NCI-H1092 treated with DMSO at 0.1 percent for 48 hours (cell line): ENCODE measurements around the gene ZNF407.
A peak's percentile ranks its signal among the peaks of the same experiment; 100 is the strongest.

Source experiments
- DNase-seq: peaks from one replicate; lab custom pipeline; 2025; lab: John Stamatoyannopoulos, UW

Gene ZNF407

GRCh38 chr18:74722237-74722636 lies 124.6 kb downstream of the ZNF407 start:
- no peak for DNase-seq

- no peak for DNase-seq
Observed at GRCh38 chr18:74724186-74724585, 126.5 kb downstream of the ZNF407 start.

GRCh38 chr18:74725690-74726089 lies 128.0 kb downstream of the ZNF407 start:
- DNase-seq = no peak

- DNase-seq = no peak
Observed at GRCh38 chr18:74728586-74728985, 130.9 kb downstream of the ZNF407 start.

- DNase-seq = no peak
Observed at GRCh38 chr18:74731097-74731496, 133.4 kb downstream of the ZNF407 start.

GRCh38 chr18:74732380-74732779 lies 134.7 kb downstream of the ZNF407 start:
- no peak for DNase-seq

GRCh38 chr18:74733598-74733997 lies 135.9 kb downstream of the ZNF407 start:
- no peak for DNase-seq

GRCh38 chr18:74734013-74734444 lies 136.4 kb downstream of the ZNF407 start:
- DNase-seq = no peak

GRCh38 chr18:74739926-74740325 lies 142.3 kb downstream of the ZNF407 start:
- DNase-seq = no peak

GRCh38 chr18:74742573-74743243 lies 145.0 kb downstream of the ZNF407 start:
- no peak for DNase-seq

- DNase-seq = no peak
Observed at GRCh38 chr18:74745633-74746403, 148.1 kb downstream of the ZNF407 start.

- no peak for DNase-seq
Observed at GRCh38 chr18:74748809-74749208, 151.1 kb downstream of the ZNF407 start.

GRCh38 chr18:74758995-74759394 lies 161.3 kb downstream of the ZNF407 start:
- no peak for DNase-seq

- no peak for DNase-seq
Observed at GRCh38 chr18:74760026-74760425, 162.4 kb downstream of the ZNF407 start.

GRCh38 chr18:74760436-74760835 lies 162.8 kb downstream of the ZNF407 start:
- no peak for DNase-seq

- DNase-seq = no peak
Observed at GRCh38 chr18:74766251-74766650, 168.6 kb downstream of the ZNF407 start.

GRCh38 chr18:74768096-74768495 lies 170.4 kb downstream of the ZNF407 start:
- DNase-seq = no peak

- no peak for DNase-seq
Observed at GRCh38 chr18:74773171-74773624, 175.5 kb downstream of the ZNF407 start.

- DNase-seq = no peak
Observed at GRCh38 chr18:74774486-74774885, 176.8 kb downstream of the ZNF407 start.

GRCh38 chr18:74775239-74775638 lies 177.6 kb downstream of the ZNF407 start:
- no peak for DNase-seq

- no peak for DNase-seq
Observed at GRCh38 chr18:74778191-74778847, 180.6 kb downstream of the ZNF407 start.

- DNase-seq = peak; percentile 96
Observed at GRCh38 chr18:74784752-74785151, 187.1 kb downstream of the ZNF407 start.

- DNase-seq = no peak
Observed at GRCh38 chr18:74785632-74786031, 188.0 kb downstream of the ZNF407 start.
